Glomerular endothelial cell (primary cell): ENCODE data around the gene EPC1. TPM values are rescaled to one million over a fixed set of nuclear protein-coding genes. Genes with fewer than 3 reads are reported as not detected.
"Not testable (repeated sequence)": the region's sequence is repeated elsewhere in the genome, so short reads cannot be mapped to it uniquely, and the experiment has no call there.

Experiments used
- DNase-seq: peaks from one replicate; pipeline ENCODE4 v3.0.0-alpha.2; 2011; ENCODE audit warnings: low read depth, low spot score; ENCODE audit errors: extremely low read depth
- total RNA-seq: library from RNA; depleted of rRNA; stranded (reverse); fragments of >200 nt; gene quantifications from 2 replicates; pipeline ENCODE4 v1.2.3, GENCODE V29; 2015

The EPC1 gene
- total RNA-seq, 1 donor from 2014 or later = 24.9 TPM

DNA sequence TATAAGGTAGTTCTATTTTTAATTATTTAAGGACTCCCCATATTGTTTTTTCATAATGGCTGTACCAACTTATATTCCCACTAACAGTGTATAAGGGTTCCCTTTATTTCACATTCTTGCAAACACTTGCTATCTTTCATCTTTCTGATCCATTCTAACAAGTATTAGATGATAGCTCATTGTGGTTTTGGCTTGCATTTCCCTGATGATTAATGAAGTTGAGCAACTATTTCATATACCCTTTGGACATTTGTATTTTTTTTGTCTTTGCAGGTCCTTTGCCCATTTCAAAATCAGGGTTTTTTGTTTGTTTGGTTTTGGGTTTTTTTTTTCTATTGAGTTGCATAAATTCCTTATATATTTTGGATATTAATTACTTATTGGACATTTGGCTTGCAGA is 107.2 kb downstream of the EPC1 start:
- no peak for DNase-seq

DNA sequence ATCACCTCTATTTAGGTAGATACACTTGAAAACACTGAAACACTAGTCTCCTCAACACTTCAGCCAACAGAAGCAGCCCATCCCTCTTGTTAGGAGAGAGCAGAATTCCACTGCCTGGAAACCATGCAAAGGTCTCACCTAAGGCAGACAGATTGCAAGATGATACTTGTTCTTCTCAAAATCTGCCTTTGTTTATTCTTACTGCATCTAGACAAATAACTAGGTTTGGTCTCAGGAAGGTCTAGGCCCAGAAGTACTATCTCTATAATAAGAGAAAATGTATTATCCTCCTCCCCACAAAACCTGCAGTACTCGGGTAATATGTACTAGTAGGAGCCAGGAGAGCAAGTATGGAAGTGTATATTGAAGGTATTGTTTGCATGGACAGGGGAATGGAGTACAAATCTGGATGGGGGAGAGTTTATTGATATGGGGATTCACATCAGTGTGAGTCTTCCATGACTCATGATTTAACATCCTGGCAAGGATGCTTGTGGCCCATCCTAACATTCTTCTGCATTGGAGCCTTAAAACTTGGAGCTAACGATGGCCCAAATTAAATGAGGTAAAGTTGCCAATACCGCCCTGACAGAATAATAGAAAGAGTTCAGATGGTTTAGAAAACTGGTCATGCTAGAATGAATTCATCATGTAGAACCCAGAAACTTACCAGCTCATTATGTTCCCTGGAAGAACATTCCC is 109.2 kb downstream of the EPC1 start:
- DNase-seq = no peak

DNA sequence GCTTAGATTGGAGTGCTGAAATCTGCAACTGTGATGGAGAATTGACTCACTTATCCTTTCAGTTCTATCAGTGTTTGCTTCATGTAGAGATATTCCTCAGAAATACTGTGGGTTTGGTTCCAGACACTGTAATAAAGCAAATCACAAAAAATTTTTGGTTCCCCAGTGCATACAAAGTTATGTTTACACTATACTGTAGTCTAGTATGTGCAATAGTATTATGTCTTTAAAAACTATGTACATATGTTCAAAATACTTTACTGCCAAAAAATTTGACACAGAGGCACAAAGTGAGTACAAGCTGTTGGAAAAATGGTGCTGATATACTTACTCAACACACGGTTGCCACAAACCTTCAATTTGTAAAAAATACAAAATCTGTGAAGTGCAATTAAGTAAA is 112.5 kb downstream of the EPC1 start:
- DNase-seq = no peak

DNA sequence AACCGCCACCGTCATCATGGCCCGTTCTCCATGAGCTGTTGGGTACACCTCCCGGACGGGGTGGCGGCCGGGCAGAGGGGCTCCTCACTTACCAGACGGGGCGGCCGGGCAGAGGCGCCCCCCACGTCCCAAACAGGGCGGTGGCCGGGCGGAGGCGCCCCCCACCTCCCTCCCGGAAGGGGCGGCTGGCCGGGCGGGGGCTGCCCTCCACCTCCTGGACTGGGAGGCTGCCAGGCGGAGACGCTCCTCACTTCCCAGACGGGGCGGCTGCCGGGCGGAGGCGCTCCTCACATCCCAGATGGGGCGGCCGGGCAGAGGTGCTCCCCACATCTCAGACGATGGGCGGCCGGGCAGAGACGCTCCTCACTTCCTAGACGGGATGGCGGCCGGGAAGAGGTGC is 113.6 kb downstream of the EPC1 start:
- not testable (repeated sequence) for DNase-seq

DNA sequence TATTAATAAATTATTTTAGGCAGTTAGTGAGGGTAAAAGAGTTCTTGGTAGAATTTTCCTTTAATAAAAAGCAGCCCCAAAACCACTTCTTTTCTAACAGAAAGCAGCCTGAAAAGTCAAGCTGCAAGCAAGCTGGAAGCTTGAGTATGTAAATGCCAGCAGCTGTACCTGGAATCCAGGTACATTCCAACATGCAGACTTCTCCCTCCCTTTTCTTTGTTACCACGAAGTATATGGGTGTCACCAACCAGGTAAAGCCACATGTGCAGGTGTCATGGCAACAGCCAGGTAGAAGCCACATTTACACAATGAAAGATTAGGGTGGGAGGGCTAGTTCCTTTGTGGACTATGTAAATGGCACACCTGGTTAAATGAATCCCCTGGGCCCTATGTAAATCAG is 114.6 kb downstream of the EPC1 start:
- no peak for DNase-seq

DNA sequence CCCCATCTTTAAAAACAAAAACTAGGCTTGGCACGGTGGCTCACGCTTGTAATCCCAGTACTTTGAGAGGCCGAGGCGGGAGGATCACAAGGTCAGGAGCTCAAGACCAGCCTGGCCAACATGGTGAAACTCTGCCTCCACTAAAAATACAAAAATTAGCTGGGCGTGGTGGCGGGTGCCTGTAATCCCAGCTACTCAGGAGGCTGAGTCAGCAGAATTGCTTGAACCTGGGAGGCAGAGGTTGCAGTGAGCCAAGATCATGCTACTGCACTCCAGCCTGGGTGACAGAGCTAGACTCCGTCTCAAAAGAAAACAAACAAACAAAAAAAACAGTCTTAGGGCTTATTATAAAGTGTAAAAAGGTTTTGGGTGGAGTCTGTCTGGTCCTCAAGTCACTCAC is 117.2 kb downstream of the EPC1 start:
- DNase-seq = not testable (repeated sequence)

DNA sequence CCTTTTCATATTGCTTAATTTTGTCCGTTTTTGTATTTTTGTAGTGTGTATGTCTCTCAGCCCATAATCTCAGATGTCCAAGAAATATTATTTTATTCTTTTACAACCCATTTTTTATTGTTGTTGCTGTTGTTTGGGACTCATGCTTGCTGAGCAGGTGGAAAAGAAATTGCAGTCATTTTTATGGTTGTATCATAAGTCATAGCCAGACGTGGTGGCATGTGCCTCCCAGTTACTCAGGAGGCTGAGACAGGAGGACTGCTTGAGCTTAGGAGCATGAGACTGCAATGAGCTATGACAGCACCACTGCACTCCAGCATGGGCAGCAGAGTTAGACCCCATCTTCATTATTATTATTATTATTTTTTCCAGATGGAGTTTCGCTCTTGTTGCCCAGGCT is 117.8 kb downstream of the EPC1 start:
- DNase-seq = no peak

DNA sequence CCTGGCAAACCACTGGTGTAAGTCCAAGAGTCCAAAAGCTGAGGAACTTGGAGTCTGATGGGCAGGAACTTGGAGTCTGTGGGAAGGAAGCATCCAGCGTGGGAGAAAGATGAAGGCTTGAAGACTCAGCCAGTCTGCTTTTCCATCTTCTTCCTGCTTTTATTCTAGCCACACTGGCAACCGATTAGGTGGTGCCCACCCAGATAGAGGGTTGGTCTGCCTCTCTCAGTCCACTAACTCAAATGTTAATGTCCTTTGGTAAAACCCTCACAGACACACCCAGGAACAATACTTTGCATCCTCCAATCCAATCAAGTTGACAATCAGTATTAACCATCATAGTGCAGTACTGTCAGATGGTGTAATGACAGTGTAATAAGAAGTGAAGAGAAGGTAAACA is 119.2 kb downstream of the EPC1 start:
- DNase-seq = no peak

DNA sequence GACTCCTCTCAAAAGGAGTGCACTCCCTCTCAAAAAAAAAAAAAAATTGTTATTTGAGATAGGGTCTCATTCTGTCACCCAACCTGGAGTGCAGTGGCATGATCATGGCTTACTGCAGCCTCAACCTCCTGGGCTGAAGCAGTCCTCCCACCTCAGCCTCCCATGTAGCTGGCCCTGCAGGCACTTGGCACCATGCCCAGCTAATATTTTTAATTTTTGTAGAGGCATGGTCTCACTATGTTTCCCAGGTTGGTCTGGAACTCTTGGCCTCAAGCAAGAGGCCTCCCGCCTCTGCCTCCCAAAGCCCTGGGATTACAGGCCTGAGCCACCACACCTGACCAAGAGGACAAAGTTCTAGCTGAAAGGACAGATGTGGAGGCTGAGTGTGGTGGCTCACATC is 120.3 kb downstream of the EPC1 start:
- DNase-seq = no peak

DNA sequence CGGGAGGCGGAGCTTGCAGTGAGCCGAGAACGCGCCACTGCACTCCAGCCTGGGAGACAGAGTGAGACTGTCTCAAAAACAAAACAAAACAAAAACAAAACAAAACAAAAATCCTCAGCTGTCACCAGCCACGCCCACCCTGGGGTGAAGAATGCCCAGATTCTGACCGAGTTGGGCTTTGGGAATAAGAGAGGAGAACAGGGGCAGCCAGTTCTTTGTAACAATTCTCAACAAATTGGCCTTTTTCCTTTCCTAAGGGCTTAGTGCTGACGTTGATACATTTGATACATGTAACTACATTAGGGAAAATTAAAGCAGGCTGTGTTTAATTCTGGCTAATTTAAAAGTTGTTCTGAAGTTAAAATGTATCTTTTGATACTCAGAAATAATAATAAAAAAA is 121.0 kb downstream of the EPC1 start:
- DNase-seq = no peak

DNA sequence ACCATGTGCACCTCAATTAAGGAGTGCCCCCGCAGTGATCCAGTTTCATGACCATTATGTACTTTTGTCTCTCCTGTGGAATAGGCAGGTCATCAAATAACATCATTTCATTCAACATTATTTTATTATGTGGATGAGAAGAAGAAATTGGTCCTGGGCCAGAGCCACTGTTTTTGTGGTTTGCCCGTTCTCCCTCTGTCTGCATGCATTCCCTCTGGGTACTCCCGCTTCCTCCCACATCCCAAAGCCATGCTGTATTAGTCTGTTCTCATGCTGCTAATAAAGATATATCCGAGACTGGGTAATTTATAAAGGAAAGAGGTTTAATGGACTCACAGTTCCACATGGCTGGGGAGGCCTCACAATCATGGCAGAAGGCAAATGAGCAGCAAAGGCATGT is 124.6 kb downstream of the EPC1 start:
- DNase-seq = not testable (repeated sequence)

DNA sequence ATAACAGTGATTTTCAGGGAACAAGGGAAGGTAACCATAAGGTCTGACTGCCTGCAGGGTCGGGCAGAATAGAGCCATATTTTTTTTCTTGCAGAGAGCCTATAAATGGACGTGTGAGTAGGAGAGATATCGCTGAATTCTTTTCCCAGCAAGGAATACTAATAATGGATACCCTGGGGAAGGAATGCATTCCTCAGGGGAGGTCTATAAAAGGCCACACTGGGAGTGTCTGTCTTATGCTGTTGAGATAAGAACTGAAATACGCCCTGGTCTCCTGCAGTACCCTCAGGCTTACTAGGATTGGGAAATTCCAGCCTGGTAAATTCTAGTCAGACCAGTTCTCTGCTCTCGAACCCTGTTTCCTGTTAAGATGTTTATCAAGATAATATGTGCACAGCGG is 127.8 kb downstream of the EPC1 start:
- DNase-seq = not testable (repeated sequence)

DNA sequence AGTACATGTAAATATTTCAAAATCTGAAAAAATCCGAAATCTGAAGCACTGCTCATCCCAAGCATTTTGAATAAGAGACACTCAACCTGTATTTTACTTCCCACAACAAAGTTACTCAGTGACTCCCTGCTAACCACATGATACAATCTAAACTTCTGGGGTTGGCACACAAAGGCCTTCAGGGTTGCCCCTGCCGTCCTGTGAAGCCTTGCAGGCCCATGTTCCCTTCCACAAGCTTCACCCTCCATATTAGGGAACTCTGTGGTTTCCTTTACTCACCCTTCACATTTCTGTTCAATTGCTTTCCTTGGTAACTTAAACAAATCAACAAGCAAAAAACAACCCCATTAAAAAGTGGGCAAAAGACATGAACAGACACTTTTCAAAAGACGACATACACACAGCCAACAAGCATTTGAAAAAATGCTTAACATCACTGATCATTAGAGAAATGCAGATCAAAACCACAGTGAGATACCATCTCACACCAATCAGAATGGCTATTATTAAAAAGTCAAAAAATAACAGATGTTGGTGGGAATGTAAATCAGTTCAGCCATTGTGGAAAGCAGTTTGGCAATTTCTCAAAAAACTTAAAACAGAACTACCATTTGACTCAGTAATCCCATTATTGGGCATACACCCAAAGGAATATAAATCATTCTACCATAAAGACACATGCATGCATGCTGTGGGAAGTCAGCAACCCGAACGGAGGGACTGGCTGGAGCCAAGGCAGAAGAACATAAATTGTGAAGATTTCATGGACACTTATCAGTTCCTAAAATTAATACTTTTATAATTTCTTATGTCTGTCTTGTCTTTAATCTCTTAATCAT is 128.5 kb downstream of the EPC1 start:
- DNase-seq = not testable (repeated sequence)

Other genes starting within 250 kb of the EPC1 start
- gene CCDC7, start 99.0 kb upstream of the EPC1 start, total RNA-seq = 2.4 and 4.4 TPM in 2 replicates